ENCODE results near the gene FAM107B.

- TF ChIP-seq EZH2 (IDR thresholded peaks at IDR 0.05; ENCODE audit: insufficient read depth, poor library complexity, severe bottlenecking): no peak
- no peak for TF ChIP-seq EZH2phosphoT487 (IDR thresholded peaks at IDR 0.05; ENCODE audit: insufficient read depth, low read depth)
Observed at GRCh38 chr10:14540062-14540461, 234.6 kb downstream of the FAM107B start.

All from GM23248 (cell line).